Prostate gland (tissue), 2 donors: ENCODE results near the gene GAB1. TPM values are rescaled to one million over a fixed set of nuclear protein-coding genes. Genes with fewer than 3 reads are reported as not detected.
A peak's percentile ranks its signal among the peaks of the same experiment; 100 is the strongest.

Experiments
- DNase-seq: peaks from one replicate; pipeline ENCODE4 v3.0.0-alpha.2; 2019; ENCODE audit warnings: low spot score
- H3K27ac ChIP-seq, 2 donors: fragments of 200-600 bp; sonication (generic); 2 replicates each; pipeline ENCODE4 v1.5.1; 2017 to 2019
- H3K27me3 ChIP-seq: fragments of 200-600 bp; sonication (generic); replicated peaks from 2 replicates; pipeline ENCODE4 v1.5.1; 2019; ENCODE audit not compliant: insufficient read depth
- H3K36me3 ChIP-seq, 2 donors: fragments of 200-600 bp; sonication (generic); 1 replicate in 1 of 2; 2 replicates in 1 of 2; pipeline versions ENCODE4 v1.5.1 to v1.8.1; 2017 to 2019
- H3K4me1 ChIP-seq: fragments of 200-600 bp; sonication (generic); replicated peaks from 2 replicates; pipeline ENCODE4 v1.5.1; 2019
- H3K4me3 ChIP-seq, 2 donors: fragments of 200-600 bp; sonication (generic); 2 replicates each; pipeline ENCODE4 v1.5.1; 2017 to 2019
- H3K9me3 ChIP-seq: fragments of 200-600 bp; sonication (generic); 2 replicates; pipeline ENCODE4 v1.5.1; 2017
- POLR2A ChIP-seq: fragments of 450-650 bp; IDR thresholded peaks from one replicate; pipeline ENCODE4 v1.6.1; 2016; ENCODE audit warnings: antibody characterized with exemption, mild to moderate bottlenecking
- POLR2AphosphoS5 ChIP-seq: sonication (generic); formaldehyde crosslinking; IDR thresholded peaks from one replicate; pipeline ENCODE4 v1.6.1; 2017; ENCODE audit warnings: antibody characterized with exemption
- WGBS: methylation state at CpG from one replicate; pipeline ENCODE4 v1.1.5; 2018; 5-methylcytosine and 5-hydroxymethylcytosine counted together
- intact Hi-C: fragments of 100-400 bp; cut with DNase I; formaldehyde crosslinking; loops from one replicate; pipeline ENCODE4 v1.14.2; 2022
- total RNA-seq, 2 donors: library from RNA; depleted of rRNA; stranded (reverse); fragments of >200 nt; gene quantifications; one replicate each; pipeline ENCODE4 v1.1.0, GENCODE V29; 2016
- TF ChIP-seq, protein P1 (sequence below), 4 experiments: fragments of 200-600 bp in 2 of 4; fragments of 450-650 bp in 2 of 4; sonication (generic) in 2 of 4; IDR thresholded peaks; 1 replicate in 3 of 4; 2 replicates in 1 of 4; pipeline ENCODE4 v1.5.1; 2016 to 2019; ENCODE audit warnings: antibody characterized with exemption in 4 of 4, mild to moderate bottlenecking in 2 of 4, moderate library complexity in 2 of 4

GAB1 gene
- total RNA-seq, 2 donors from 2014 or later: 13.7 to 61.1 TPM

DNA sequence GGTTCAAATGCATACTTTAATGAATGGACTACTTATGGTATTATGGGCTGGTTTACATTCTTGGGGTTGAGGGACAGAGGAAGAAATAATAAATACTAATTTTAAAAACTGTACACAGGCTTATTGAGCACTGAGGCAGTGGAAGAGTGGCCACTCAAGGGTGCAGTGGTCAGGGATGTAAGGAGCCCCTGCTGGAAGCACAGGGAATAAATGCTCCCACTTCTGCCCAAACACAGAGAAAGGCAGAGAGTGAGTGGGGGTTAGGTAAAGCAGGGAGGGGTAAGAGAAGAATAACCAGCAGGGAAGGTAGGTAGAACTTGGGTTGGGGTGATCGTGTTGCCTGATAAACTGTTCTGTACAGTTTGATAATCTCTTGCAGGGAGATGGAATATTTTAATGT lies 60.0 kb downstream of the GAB1 start:
- TF ChIP-seq POLR2A: no peak
- TF ChIP-seq, protein P1, sequence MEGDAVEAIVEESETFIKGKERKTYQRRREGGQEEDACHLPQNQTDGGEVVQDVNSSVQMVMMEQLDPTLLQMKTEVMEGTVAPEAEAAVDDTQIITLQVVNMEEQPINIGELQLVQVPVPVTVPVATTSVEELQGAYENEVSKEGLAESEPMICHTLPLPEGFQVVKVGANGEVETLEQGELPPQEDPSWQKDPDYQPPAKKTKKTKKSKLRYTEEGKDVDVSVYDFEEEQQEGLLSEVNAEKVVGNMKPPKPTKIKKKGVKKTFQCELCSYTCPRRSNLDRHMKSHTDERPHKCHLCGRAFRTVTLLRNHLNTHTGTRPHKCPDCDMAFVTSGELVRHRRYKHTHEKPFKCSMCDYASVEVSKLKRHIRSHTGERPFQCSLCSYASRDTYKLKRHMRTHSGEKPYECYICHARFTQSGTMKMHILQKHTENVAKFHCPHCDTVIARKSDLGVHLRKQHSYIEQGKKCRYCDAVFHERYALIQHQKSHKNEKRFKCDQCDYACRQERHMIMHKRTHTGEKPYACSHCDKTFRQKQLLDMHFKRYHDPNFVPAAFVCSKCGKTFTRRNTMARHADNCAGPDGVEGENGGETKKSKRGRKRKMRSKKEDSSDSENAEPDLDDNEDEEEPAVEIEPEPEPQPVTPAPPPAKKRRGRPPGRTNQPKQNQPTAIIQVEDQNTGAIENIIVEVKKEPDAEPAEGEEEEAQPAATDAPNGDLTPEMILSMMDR (IDR thresholded peaks at IDR 0.05): no peak
- TF ChIP-seq POLR2AphosphoS5: no peak
- DNase-seq: no peak
- intact Hi-C loops: loop anchor here (10.0 kb wide), 1 partner anchor 192 kb away; no protein-coding TSS in a partner anchor
- Histone ChIP-seq H3K27me3 (no peaks in the 10 kb centered on the region), H3K4me3 (no peak overlapping the region), H3K9me3 (no peaks in the 10 kb centered on the region), H3K4me1 (no peaks in the 10 kb centered on the region), H3K27ac (no peak overlapping the region), H3K36me3 (no peaks in the 10 kb centered on the region)
- WGBS: 81% methylated on average over 1 of the region's 1 CpG

DNA sequence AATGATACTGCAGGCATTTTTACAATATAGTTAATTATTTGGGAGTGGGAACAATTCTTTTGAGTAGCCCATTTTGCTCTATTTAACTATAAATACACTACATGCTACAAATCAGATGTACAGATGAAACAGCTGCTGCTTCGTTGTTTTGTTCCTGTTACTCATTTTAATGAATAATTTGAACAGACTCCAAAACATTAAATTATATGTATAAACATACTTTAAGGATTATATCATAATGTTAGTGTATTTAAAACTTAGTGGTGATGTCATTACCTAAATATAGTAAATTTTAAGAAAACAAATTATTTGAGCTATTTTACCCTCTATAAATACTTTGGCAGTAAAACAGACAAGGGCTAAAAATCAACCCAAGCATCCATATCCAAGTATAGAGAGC lies 60.7 kb downstream of the GAB1 start:
- no peak overlapping the region for H3K27ac ChIP-seq
- no peaks in the 10 kb centered on the region for H3K9me3 ChIP-seq
- no peaks in the 10 kb centered on the region for H3K27me3 ChIP-seq
- WGBS: 52% methylated on average over 1 of the region's 1 CpG
- intact Hi-C loops: loop anchor here (10.0 kb wide), 1 partner anchor 193 kb away; no protein-coding TSS in a partner anchor
- H3K36me3 ChIP-seq: no peaks in the 10 kb centered on the region
- DNase-seq: no peak
- H3K4me1 ChIP-seq: no peaks in the 10 kb centered on the region
- TF ChIP-seq, protein P1 (IDR thresholded peaks at IDR 0.05): no peak
- TF ChIP-seq POLR2AphosphoS5 (no peak), POLR2A (no peak)
- no peak overlapping the region for H3K4me3 ChIP-seq

DNA sequence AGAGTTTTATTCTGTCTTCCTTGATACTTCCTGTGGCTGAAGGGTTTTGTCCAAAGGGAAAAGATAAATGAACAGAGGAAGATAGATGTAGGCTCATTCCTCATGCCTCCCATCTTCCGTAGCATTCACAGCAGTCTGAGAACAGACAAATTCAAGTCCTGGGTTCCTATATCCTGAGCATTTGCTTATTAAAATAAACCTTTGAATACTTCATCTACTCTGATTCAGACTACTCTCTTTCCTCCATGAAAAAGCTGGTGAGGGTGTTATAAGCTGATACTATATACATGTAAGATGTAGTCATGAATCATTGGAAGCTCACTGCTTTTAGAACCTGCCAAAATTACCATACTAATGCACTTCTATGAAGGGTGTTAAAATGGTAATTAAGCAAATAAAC lies 61.2 kb downstream of the GAB1 start:
- no peaks in the 10 kb centered on the region for H3K27me3 ChIP-seq
- TF ChIP-seq POLR2A: no peak
- no peak for TF ChIP-seq POLR2AphosphoS5
- TF ChIP-seq, protein P1 (IDR thresholded peaks at IDR 0.05): no peak
- no peak overlapping the region for H3K4me3 ChIP-seq
- WGBS: 82% methylated on average over 1 of the region's 1 CpG
- no peak overlapping the region for H3K27ac ChIP-seq
- H3K9me3 ChIP-seq: no peaks in the 10 kb centered on the region
- intact Hi-C loops: loop anchor here (10.0 kb wide), 1 partner anchor 193 kb away; no protein-coding TSS in a partner anchor
- no peak for DNase-seq
- no peaks in the 10 kb centered on the region for H3K4me1 ChIP-seq
- no peaks in the 10 kb centered on the region for H3K36me3 ChIP-seq

DNA sequence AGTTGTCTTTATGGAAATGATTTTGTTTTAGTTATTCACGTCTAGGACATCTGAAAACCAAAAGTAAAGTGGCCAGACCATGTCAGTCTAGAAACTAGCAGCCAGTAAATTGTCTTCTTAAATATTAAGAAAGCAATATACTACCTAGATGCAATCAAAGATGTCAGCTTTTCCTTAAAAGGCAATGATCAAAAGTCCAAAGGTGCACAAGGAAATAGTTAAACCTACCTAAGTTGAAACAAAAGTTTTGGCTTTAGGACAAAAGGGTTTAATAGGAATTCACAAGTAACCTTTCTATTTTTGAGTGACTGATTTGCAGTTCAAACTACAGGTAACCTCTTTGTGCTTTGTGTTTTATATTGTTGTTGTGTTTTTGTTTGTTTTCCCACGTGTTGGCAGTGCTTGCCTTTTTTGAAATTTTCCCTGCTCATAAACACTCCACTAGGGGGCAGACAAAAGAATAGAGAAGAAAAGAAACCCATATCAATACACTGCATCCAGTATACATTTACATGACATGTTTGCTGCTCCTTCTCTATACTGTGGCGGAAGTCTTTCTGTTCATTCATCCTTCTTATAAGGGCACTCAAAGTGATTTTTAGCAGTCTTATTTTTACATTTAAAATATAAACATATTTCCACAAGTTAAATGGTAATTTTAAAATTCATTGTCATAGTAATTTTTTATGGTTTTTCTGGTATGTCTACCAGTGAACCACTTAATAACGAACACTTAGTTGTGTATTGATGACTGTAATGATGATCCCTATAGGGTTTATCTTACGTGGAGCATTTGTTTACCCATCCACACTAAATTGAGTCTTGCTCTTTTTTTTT lies 62.7 kb downstream of the GAB1 start:
- TF ChIP-seq, protein P1 (IDR thresholded peaks at IDR 0.05): peak; percentile 22 to 71 (median 41)
- TF ChIP-seq POLR2AphosphoS5: no peak
- no peak for TF ChIP-seq POLR2A
- H3K27me3 ChIP-seq: no peaks in the 10 kb centered on the region
- H3K9me3 ChIP-seq: no peaks in the 10 kb centered on the region
- WGBS: 70% methylated on average over 5 of the region's 5 CpGs
- H3K4me3 ChIP-seq: no peak overlapping the region
- H3K27ac ChIP-seq: no peak overlapping the region
- intact Hi-C loops: loop anchor here (10.0 kb wide), 1 partner anchor 195 kb away; no protein-coding TSS in a partner anchor
- H3K4me1 ChIP-seq: no peaks in the 10 kb centered on the region
- no peak for DNase-seq
- H3K36me3 ChIP-seq: no peaks in the 10 kb centered on the region

GRCh38 chr4:143400082-143400481 lies 63.4 kb downstream of the GAB1 start:
- TF ChIP-seq POLR2A: no peak
- TF ChIP-seq, protein P1 (IDR thresholded peaks at IDR 0.05): no peak
- TF ChIP-seq POLR2AphosphoS5: no peak
- Histone ChIP-seq H3K27me3 (no peaks in the 10 kb centered on the region), H3K27ac (no peak overlapping the region), H3K4me3 (no peak overlapping the region), H3K4me1 (no peaks in the 10 kb centered on the region), H3K36me3 (no peaks in the 10 kb centered on the region), H3K9me3 (no peaks in the 10 kb centered on the region)
- intact Hi-C loops: no loop called here
- WGBS: 93% methylated on average over 2 of the region's 2 CpGs
- DNase-seq: no peak
